Measurements from ENCODE around the gene MMP11.

The MMP11 gene

GRCh38 chr22:23760056-23760455, 12.6 kb upstream of the MMP11 start:
- no peak for DNase-seq

DNA sequence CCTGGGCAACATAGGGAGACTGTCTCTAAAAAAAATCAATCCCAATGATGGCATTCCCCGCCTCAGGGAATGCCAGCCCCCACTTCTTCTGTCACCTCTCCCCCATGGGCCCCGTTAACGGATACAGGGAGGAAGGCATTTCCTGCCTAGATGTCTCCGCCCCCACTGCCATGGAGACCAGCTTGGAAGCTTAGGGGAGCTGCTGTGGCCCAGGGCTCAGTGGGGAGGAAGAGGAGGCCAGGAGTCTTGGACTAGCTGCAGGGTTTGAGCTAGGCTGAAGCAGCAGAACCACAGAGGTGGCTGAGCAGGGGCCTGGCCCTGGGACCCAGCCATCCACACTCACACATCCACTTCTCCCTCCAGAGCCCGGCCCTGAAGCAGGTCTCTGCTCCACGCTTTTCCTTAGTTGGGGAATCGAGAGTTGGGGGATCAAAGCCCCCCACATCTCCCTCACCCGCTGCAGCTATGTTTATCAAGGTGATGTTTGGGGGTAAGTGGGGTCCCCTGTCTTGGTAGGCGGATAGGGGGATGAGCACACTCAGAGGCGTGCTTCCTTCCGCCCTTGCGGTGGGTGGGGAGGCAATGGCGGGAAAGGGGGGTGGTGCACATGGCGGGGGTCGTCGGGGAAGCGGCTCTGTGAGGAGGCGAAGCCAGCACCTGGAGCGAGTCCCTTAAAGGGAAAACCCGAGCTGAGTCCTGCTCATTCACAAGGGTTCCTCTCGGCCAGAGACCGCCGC, 9.6 kb upstream of the MMP11 start, which contains the start of gene C22orf15:
C22orf15 (plus strand) TSS at position 149 of the 737 bp plus-strand sequence; CDS start at position 466, 317 bp downstream.
- peak; percentile 76 for DNase-seq

- peak; percentile 28 for DNase-seq
Measured at GRCh38 chr22:23763579-23763945, 9.1 kb upstream of the MMP11 start.

DNA sequence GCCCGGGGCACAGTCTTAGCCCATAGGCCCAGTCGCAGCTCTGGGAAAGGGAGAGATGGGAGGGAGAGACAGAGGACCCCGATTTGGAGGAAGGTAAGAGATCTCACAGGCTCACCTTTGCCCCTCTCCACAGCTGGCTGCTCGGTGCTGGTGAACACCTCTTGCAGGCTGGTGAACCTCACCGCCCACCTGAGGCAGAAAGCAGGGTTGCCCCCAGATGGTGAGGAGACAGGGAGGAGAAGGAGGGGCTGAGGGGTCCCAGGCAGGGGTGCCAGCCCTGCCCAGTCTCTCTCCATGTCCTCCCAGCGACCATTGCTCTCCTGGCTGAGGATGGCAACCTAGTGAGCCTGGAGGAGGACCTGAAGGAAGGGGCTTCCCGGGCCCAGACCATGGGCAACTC, 8.7 kb upstream of the MMP11 start:
- DNase-seq, result no peak

DNA sequence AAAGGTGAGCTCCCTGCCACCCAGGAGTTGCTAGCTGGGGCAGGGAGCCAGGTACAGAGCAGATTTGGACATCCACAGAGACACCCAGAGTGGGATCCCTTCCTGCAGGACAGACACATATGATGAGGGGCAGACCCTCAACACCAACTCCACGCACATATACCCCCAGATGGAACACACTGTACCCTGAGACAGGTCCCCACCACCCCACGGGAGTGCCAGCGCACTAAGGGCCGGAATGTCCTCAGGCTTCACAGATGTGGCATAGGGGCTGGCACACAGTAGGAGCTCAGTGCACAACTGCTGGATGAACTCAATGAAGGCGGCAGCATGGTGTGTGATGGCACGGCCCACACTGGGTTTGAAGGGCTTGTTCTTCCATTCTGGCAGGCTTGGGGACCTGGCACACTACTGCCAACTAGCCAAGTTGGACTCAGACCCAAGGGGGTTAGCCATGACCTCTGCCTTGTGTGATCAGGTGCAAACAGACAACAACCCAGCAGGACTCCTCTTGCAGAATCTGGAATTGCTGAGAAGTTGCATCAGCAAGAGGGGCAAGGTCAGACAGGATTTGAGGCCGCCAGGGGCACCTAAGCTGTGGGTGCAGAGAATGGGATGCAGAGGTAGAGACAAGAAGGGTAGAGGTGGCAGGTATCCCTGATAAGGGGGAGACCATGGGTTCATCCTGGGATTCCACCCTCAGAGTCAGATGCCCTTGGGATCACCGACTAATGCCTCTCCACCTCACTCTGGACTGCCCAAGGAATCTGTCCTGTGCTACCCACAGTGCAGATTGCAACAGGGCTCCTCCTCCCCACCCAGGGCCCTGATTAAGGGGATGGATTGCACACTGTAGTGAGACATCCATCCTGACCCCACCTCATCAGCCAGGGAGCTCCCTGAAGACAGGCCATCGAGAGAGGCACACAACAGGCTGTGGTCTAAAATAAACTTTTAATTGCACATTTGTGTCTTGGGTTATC, 7.5 kb upstream of the MMP11 start:
- DNase-seq, result no peak

- DNase-seq, result no peak
Measured at GRCh38 chr22:23767303-23767672, 5.4 kb upstream of the MMP11 start.

- peak; percentile 67 for DNase-seq
Measured at GRCh38 chr22:23767673-23768548, 4.7 kb upstream of the MMP11 start, which contains the start of gene CHCHD10. TSS of gene CHCHD10 (minus strand) at chr22:23767972. CDS start at chr22:23767874, 98 bp downstream.

- DNase-seq, result no peak
Measured at GRCh38 chr22:23769321-23769965, 3.2 kb upstream of the MMP11 start.

DNA sequence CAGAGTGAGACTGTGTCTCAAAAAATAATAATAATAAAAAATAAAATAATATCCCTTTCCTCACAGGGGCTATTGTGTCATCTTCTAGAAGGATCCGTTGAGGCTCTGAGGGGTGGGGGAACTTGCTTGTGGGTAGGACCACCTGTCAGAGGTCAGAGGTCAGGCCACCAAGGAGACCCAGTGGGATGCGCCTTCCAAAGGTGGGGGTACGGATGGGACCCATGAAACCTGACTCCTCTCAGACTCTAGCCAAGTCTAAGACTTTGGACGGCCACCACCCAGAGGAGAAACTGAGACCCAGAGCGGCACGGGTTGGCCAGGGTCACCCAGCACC, 367 bp upstream of the MMP11 start:
- DNase-seq, result no peak

GRCh38 chr22:23773483-23774113, 949 bp downstream of the MMP11 start:
- DNase-seq, result no peak

- no peak for DNase-seq
Measured at GRCh38 chr22:23774114-23774921, 1.7 kb downstream of the MMP11 start.

DNA sequence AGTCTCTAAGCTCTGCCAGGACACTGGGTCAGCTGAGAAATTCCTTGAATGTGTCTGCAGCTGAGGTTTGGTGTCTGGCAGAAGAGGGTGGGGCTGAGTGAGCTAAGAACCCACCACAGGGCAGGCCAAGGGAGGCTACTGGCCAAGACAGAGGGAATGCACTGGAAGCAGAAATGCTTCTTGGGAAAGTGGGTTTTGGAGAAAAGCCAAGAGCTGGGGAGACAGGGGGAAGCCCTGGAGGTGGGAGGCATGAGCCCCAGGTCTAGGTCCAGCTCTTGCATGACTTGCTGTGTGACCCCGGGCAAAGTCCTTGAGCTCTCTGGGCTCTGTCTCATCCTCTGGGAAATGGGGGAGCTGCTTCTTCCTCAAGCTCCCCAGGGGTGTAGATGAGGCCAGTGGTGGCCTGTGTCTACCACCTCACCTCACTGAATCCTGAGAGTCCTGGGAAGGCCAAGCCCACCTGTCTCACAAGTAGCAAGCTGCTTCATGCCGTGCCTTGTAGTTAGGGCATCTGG, 2.3 kb downstream of the MMP11 start:
- peak; percentile 26 for DNase-seq

- DNase-seq, result no peak
Measured at GRCh38 chr22:23775779-23776375, 3.2 kb downstream of the MMP11 start.

GRCh38 chr22:23777776-23778576, 5.3 kb downstream of the MMP11 start:
- peak; percentile 18 for DNase-seq

- DNase-seq, result no peak
Measured at GRCh38 chr22:23778577-23778900, 5.9 kb downstream of the MMP11 start.

DNA sequence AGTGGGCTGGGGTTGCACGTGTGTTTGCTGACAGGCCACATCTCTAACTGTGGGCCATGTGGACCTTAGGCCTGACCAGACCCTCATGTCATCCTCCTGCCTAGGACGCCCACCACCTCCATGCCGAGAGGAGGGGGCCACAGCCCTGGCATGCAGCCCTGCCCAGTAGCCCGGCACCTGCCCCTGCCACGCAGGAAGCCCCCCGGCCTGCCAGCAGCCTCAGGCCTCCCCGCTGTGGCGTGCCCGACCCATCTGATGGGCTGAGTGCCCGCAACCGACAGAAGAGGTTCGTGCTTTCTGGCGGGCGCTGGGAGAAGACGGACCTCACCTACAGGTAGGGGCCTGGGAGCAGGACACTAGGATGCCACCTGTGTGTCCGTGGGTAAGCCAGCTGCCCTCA, 6.4 kb downstream of the MMP11 start:
- DNase-seq, result no peak

DNA sequence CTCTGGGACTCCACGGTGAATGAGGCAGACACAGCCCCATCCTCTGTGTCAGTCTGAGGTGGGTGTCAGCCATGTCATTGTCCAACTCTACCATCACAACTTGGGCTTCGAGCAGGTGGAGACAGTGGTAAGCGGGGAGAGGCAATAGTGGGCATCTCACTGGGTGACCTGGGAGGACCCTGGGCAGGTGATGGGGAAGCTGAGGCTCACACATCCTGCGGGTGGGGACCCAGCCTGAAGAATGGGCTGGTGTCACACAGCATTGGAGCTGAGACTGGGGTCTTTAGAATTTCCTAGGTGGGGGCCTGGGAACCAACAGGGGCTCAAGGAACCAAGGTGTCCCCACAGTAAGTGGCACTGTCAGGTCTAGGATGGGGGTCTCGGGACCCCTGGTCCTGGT, 7.1 kb downstream of the MMP11 start:
- no peak for DNase-seq

GRCh38 chr22:23780146-23780748, 7.6 kb downstream of the MMP11 start:
- DNase-seq, result no peak

DNA sequence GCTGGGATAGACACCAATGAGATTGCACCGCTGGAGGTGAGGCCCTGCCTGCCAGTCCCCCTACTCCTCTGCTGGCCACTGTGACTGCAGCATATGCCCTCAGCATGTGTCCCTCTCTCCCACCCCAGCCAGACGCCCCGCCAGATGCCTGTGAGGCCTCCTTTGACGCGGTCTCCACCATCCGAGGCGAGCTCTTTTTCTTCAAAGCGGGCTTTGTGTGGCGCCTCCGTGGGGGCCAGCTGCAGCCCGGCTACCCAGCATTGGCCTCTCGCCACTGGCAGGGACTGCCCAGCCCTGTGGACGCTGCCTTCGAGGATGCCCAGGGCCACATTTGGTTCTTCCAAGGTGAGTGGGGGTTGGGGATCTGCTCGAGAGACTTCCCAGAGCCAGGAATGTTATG, 8.4 kb downstream of the MMP11 start:
- DNase-seq, result no peak

Data from fibroblast of skin of right quadriceps (primary cell).